ENCODE measurements around the gene SLC37A1. TPM values are rescaled to one million over a fixed set of nuclear protein-coding genes. Genes with fewer than 3 reads are reported as not detected.

Gene SLC37A1
- total RNA-seq, 4 donors from 2014 or later: 2.3 to 8.8 (median 6.3) TPM

DNA sequence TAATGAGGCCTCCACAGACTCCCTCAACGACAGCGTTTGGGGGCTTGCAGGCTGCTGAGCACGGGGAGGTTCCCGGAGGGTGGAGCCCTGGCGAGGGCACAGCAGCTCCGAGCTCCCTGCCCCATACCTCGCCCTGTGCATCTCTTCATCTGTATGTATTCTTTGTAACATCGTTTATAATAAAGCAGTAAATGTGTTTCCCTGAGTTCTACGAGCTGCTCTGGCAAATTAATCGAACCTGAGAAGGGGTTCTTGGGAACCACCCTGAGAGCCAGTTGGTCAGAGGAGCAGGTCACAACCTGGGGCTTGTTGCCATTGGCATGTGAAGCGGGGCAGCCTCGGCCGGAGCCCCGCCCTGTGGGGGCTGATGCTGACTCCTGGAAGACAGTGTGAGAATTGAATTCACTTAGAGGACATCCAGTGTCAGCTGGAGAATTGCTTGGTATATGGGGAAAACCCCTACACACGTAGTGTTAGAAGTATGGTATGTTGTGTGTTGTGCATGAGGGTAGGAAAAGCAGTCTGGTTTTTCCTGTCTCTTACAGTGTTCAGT lies 11.5 kb downstream of the SLC37A1 start:
- H3K27me3 ChIP-seq: no peaks in the 10 kb centered on the region
- intact Hi-C loops (cut with DNase I; ENCODE audit: low total_unique reads): no loop called here
- no peaks in the 10 kb centered on the region for H3K36me3 ChIP-seq
- H3K4me3 ChIP-seq: peak overlapping the region; percentile 7 to 18
- H3K27ac ChIP-seq: peak overlapping the region; percentile 64 to 79
- TF ChIP-seq, protein P1, sequence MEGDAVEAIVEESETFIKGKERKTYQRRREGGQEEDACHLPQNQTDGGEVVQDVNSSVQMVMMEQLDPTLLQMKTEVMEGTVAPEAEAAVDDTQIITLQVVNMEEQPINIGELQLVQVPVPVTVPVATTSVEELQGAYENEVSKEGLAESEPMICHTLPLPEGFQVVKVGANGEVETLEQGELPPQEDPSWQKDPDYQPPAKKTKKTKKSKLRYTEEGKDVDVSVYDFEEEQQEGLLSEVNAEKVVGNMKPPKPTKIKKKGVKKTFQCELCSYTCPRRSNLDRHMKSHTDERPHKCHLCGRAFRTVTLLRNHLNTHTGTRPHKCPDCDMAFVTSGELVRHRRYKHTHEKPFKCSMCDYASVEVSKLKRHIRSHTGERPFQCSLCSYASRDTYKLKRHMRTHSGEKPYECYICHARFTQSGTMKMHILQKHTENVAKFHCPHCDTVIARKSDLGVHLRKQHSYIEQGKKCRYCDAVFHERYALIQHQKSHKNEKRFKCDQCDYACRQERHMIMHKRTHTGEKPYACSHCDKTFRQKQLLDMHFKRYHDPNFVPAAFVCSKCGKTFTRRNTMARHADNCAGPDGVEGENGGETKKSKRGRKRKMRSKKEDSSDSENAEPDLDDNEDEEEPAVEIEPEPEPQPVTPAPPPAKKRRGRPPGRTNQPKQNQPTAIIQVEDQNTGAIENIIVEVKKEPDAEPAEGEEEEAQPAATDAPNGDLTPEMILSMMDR (IDR thresholded peaks at IDR 0.05): no peak
- TF ChIP-seq POLR2A (IDR thresholded peaks at IDR 0.05): no peak
- H3K4me1 ChIP-seq: peaks cover 0 to 6% of the 10 kb centered on the region in 2 donors
- no peaks in the 10 kb centered on the region for H3K9me3 ChIP-seq
- peak in 1 of 2 donors; percentile 46 for DNase-seq

DNA sequence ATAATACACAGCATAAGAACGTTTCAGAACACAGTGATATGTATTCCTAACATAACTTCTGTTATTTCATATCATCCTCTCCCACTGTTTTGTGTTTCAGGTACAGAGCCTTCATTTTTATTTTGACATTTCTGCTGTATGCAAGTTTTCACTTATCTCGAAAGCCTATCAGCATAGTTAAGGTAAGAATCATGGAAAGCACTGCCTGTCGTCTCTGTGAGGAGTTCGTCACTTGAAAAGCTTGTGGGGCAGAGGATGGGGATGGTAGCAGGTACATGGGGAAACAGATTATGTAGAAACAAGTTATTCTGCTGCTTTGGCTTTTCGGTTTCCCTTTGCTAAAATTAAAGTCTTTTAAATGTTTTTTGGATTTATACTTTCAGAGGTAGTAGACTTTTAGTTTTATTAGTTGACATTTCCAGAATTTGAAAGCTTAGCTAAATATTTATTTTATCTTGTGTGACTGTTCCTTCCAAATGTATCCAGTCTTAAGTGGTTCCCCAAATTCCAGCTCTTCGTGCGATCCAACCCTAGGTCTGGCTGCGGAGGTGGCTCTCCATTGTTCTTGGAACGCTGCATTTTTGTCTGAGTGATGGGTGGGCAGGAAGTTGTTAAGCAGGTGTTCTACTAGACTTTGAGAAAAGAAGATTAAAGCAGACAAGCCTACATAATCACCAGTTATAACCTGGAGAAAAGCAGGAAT lies 12.2 kb downstream of the SLC37A1 start:
- Histone ChIP-seq H3K4me3 (no peak overlapping the region), H3K27ac (peak overlapping the region in 1 of 2 donors; percentile 79), H3K9me3 (no peaks in the 10 kb centered on the region), H3K36me3 (no peaks in the 10 kb centered on the region), H3K27me3 (no peaks in the 10 kb centered on the region), H3K4me1 (peaks cover 0 to 6% of the 10 kb centered on the region in 2 donors)
- DNase-seq: no peak
- TF ChIP-seq POLR2A (IDR thresholded peaks at IDR 0.05): no peak
- TF ChIP-seq, protein P1 (IDR thresholded peaks at IDR 0.05): no peak
- intact Hi-C loops (cut with DNase I; ENCODE audit: low total_unique reads): no loop called here

DNA sequence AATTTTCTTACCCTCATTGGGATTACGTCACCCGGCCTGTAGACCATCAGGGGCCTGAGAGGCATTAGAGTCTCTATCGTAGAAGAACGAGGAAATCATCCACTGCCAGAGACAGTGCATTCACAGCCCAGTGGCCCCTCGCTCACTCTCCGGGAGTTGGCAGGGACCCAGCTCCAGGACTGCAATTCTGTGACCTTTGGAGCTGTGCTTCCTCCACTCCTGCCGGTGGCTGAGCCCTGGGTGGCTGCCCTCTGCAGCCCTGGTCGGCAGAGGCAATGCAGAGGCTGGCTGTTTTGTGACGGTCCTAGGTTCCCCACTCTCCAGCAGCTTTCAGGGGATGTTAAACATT lies 12.7 kb downstream of the SLC37A1 start:
- TF ChIP-seq POLR2A (IDR thresholded peaks at IDR 0.05): no peak
- Histone ChIP-seq H3K27me3 (no peaks in the 10 kb centered on the region), H3K4me1 (peaks cover 0 to 6% of the 10 kb centered on the region in 2 donors), H3K9me3 (no peaks in the 10 kb centered on the region), H3K36me3 (no peaks in the 10 kb centered on the region), H3K27ac (no peak overlapping the region), H3K4me3 (no peak overlapping the region)
- DNase-seq: no peak
- intact Hi-C loops (cut with DNase I; ENCODE audit: low total_unique reads): no loop called here

DNA sequence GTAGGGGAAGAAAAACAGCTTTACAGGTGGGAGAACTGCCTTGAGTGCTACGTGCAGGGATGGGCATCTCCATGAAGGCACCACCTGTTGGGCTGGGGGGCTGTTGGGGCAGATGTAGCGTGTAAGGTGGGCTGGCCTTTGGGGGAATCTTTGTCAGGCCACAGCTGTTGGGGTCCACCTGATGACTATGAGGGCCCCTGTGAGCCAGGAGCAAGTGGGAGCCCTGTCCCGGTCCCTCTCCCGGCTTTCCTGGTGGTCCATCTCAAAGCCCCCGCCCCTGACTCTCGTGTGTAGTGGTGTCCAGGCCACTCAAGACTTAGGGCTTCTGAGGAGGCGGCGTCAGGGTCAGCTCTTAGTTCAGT lies 13.5 kb downstream of the SLC37A1 start:
- Histone ChIP-seq H3K27me3 (no peaks in the 10 kb centered on the region), H3K4me1 (peaks cover 0 to 6% of the 10 kb centered on the region in 2 donors), H3K4me3 (no peak overlapping the region), H3K9me3 (no peaks in the 10 kb centered on the region), H3K36me3 (no peaks in the 10 kb centered on the region), H3K27ac (peak overlapping the region in 1 of 2 donors; percentile 67)
- no peak for DNase-seq
- TF ChIP-seq POLR2A (IDR thresholded peaks at IDR 0.05): no peak
- TF ChIP-seq, protein P1 (IDR thresholded peaks at IDR 0.05): no peak
- intact Hi-C loops (cut with DNase I; ENCODE audit: low total_unique reads): no loop called here

DNA sequence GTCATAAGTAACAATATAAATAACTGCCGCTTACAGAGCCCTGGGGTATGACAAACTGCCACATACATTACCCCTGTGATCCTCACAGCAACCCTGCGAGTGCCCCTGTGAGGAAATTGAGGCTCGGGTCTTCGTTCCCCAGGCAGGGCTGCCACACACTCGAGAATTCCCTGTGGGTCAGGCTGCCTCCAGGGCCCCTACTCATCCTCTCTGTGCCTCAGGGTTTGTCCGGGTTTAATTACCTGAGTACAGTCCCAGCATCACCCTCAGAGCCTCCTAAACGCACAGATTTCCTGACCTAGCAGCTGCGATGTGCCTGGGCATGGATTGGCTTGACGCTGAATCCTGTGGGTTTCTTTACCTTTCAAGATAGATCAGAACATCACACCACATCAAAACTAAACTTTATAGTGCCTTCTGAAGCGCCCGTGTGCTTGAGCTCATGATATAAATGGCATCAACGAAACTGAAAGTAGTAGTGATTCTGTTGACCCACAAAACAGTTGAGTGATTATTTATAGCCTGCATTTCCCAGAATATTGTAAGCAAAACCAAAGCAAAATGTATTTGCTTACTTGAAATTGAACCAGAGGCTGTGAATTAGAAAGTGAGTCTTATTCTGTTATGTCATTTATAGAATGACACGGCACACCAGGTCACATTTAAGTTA lies 14.0 kb downstream of the SLC37A1 start:
- H3K9me3 ChIP-seq: no peaks in the 10 kb centered on the region
- no peak for DNase-seq
- peak overlapping the region; percentile 35 to 67 for H3K27ac ChIP-seq
- intact Hi-C loops (cut with DNase I; ENCODE audit: low total_unique reads): no loop called here
- H3K4me1 ChIP-seq: peaks cover 0 to 6% of the 10 kb centered on the region in 2 donors
- H3K27me3 ChIP-seq: no peaks in the 10 kb centered on the region
- no peaks in the 10 kb centered on the region for H3K36me3 ChIP-seq
- no peak overlapping the region for H3K4me3 ChIP-seq
- no peak for TF ChIP-seq POLR2A (IDR thresholded peaks at IDR 0.05)
- TF ChIP-seq, protein P1 (IDR thresholded peaks at IDR 0.05): no peak

Measured in uterus (tissue), 4 donors.